ENCODE measurements around the gene HOXB3. TPM values are rescaled to one million over a fixed set of nuclear protein-coding genes. Genes with fewer than 3 reads are reported as not detected.

Gene HOXB3
- total RNA-seq, 2 experiments from 2014 or later: 2.0 TPM

DNA sequence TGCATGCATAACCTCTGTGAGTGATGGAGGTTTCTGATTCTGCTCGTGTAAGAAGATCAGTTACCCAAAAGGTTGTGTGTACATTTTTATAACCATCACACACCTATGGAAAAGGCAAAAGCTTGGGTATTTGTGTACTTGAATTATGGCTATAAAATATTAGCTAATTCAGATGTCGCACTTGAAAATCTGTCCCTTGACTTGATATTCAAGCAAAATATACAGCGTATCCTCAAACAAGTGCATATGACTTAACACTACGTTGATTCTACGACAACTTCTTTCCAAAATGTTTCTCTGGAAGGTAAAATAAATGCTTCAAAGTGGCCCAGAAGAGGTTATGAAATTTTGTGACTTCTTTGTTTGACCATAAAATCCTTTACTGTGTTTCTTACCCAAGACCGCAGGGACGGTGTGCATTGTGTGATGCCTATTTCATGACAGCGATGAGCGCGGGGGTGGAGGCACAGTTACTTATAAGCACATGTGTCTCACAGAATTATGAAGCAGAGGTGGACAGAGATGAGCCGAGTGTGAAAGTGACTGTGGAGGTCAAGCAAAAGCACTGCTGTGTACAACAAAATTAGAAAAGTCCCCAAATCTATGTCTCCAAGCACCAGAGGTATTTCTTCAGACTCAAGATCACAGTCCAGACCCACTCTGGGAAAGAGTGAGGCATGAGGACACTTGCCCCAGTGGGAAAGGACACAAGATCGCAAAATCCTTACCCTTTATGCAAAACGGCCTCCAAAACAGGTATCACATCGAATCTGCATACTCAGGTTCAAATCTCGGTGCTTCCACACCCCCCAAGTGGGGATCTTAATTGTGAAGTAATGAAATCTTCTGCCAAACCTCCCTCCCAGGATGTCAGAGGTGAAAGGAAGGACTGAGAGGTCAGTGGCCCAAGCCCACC lies 40.2 kb upstream of the HOXB3 start:
- H3K27me3 Mint-ChIP-seq (ENCODE audit: low read depth): peaks cover 79% of the 10 kb centered on the region
- H3K4me1 Mint-ChIP-seq (ENCODE audit: low read depth): peaks cover 7% of the 10 kb centered on the region
- no peak overlapping the region for H3K27ac Mint-ChIP-seq
- CTCF ChIA-PET: interaction anchor here (0.5 to 1.4 kb wide), 2 partner anchors 11 to 13 kb away, joined by 3 to 5 read pairs; no protein-coding TSS in a partner anchor
- no peaks in the 10 kb centered on the region for H3K36me3 Mint-ChIP-seq (ENCODE audit: low read depth)
- no peak for DNase-seq
- intact Hi-C loops (cut with micrococcal nuclease): no loop called here
- H3K9me3 Mint-ChIP-seq: no peaks in the 10 kb centered on the region
- no peak overlapping the region for H3K4me3 Mint-ChIP-seq

DNA sequence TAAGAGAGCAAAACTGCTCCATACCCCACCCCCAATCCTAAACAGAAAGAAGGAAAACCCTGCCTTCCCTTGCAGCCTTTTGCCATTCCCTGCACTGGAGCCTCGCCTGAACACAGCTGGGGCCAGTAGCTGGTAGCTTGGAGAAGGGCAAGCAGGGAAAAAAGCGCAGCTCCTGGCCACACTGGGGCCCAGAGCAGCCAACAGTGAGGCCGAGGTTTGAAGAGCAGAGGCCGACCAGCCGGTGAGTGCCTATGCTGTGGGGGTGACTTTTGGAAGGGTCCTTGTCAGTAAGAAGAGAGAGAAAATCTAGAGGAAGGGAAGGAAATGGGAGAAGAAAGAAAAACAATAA lies 39.3 kb upstream of the HOXB3 start:
- H3K4me3 Mint-ChIP-seq: no peak overlapping the region
- DNase-seq: no peak
- H3K9me3 Mint-ChIP-seq: no peaks in the 10 kb centered on the region
- peaks cover 72% of the 10 kb centered on the region for H3K27me3 Mint-ChIP-seq (ENCODE audit: low read depth)
- H3K27ac Mint-ChIP-seq: no peak overlapping the region
- peaks cover 7% of the 10 kb centered on the region for H3K4me1 Mint-ChIP-seq (ENCODE audit: low read depth)
- CTCF ChIA-PET: interaction anchor here (0.5 to 1.4 kb wide), 3 partner anchors 10 to 167 kb away, joined by 3 to 7 read pairs (median 5); no protein-coding TSS in a partner anchor
- intact Hi-C loops (cut with micrococcal nuclease): no loop called here
- no peaks in the 10 kb centered on the region for H3K36me3 Mint-ChIP-seq (ENCODE audit: low read depth)

DNA sequence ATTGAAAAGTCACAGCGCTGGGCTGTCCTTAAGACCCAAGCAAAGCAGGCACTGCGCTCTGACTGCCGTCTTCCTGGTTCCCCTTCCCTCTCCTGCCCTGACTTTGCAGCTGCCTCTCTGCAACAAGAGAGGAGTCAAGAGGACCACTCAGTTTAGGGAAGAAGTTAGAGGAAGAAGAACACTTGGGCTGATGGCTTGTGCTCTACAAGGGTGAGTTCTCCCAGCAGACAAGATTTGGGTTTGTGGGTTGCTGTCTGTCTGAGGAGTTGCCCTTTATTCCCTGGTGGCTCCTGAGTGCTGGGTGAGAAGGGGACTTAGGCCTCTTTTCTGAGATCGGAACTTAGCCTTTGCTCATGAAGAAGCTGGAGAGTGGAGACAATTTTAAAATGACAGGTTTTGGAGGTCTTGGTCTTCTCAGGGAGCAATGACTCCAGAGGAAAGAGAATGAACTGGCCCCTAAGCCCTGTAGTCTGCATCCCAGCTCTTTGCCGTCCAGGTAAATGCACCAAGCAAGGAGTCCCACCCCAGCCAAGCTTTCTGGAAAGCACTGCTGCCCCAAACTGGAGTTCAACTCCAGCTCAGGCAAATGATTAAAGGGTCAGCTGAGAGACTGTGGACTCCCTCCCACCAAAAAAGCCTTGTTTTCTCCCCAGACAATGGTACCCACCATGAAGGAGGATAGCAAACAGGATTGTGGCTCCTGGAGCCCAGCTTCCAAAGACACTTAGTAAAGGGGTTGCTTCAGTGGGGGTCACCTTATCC lies 38.8 kb upstream of the HOXB3 start:
- DNase-seq: no peak
- peaks cover 71% of the 10 kb centered on the region for H3K27me3 Mint-ChIP-seq (ENCODE audit: low read depth)
- intact Hi-C loops (cut with micrococcal nuclease): no loop called here
- CTCF ChIA-PET: interaction anchor here (0.5 to 1.4 kb wide), 2 partner anchors 10 to 168 kb away, joined by 5 to 7 read pairs; no protein-coding TSS in a partner anchor
- no peaks in the 10 kb centered on the region for H3K36me3 Mint-ChIP-seq (ENCODE audit: low read depth)
- no peak overlapping the region for H3K27ac Mint-ChIP-seq
- H3K4me3 Mint-ChIP-seq: no peak overlapping the region
- no peaks in the 10 kb centered on the region for H3K9me3 Mint-ChIP-seq
- H3K4me1 Mint-ChIP-seq (ENCODE audit: low read depth): peaks cover 7% of the 10 kb centered on the region

DNA sequence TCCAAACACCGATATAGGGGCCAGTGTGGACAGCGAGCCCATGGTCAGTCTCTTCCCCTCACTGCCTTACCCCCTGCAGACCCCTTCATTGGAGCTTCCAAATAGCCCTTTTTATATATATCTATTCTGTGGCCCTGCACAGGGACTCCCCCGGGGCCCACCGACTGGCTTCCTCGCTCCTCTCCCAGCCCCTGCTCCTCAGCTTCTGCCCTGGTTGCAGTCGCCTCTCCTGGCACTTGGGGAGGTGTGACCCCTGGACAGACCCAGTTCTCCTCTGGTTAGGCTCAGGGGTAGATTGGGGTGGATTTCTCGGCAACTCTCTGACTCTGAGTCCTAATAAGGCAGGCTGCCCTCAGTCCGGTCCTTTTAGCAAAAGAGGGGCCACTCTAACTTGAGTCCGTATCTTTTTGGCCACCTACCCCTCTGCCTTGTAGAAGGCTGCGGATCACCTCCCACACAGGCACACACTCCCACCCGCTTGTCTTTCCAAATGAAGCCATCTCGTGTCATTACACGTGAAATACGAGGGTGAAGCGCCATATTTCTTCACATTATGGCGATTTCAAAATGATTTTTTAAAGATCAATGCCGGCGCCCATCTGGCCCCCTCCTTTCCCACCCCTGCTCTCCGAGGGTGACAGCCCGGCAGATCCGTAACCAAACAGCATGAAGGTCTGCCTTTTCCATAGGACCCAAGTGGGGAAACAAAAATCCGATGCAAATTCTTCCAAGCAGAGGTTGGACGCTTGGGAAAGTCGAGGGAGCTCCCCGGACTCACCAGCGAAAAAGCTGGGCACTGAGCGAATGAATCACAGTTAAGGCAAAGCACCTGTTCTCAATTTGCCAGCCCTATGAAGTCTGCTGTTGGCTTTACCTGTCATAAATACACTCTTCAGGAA lies 37.8 kb upstream of the HOXB3 start:
- CTCF ChIA-PET: interaction anchor here (0.6 to 3.5 kb wide), 2 partner anchors 8 to 217 kb away, joined by 3 to 29 read pairs; no protein-coding TSS in a partner anchor
- peaks cover 71% of the 10 kb centered on the region for H3K27me3 Mint-ChIP-seq (ENCODE audit: low read depth)
- intact Hi-C loops (cut with micrococcal nuclease): no loop called here
- no peak overlapping the region for H3K4me3 Mint-ChIP-seq
- H3K36me3 Mint-ChIP-seq (ENCODE audit: low read depth): no peaks in the 10 kb centered on the region
- H3K9me3 Mint-ChIP-seq: no peaks in the 10 kb centered on the region
- DNase-seq: no peak
- no peak overlapping the region for H3K27ac Mint-ChIP-seq
- peaks cover 7% of the 10 kb centered on the region for H3K4me1 Mint-ChIP-seq (ENCODE audit: low read depth)

DNA sequence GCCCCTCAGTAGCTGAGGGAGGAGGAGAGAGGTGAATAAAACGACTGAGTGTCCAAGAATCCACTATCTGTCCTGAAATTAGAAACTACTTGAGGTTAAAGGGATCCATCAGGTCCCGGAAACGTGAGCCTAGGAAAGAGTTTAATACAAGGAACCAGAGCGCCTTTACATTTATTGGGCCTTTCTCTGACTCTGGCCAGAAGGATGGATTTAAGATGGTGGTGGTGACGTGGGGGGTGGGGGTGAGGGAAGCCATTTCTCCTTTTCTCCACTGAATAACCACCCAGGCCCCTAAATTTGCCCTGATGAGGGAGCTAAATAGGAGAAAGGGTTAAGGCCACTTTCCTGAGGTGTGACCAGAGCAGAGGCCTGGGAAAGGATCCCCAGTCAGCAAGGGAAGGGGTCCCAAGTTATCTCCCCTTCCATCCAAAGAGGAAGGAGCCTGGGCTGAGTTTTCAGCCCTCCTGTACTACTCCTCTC lies 37.1 kb upstream of the HOXB3 start:
- Mint-ChIP-seq H3K4me1 (ENCODE audit: low read depth) (peaks cover 7% of the 10 kb centered on the region), H3K4me3 (peak overlapping the region; percentile 86), H3K27ac (no peak overlapping the region), H3K36me3 (ENCODE audit: low read depth) (no peaks in the 10 kb centered on the region), H3K27me3 (ENCODE audit: low read depth) (peaks cover 71% of the 10 kb centered on the region), H3K9me3 (no peaks in the 10 kb centered on the region)
- intact Hi-C loops (cut with micrococcal nuclease): no loop called here
- CTCF ChIA-PET: interaction anchor here (0.6 to 3.5 kb wide), 2 partner anchors 9 to 218 kb away, joined by 3 to 29 read pairs; no protein-coding TSS in a partner anchor
- DNase-seq: no peak

DNA sequence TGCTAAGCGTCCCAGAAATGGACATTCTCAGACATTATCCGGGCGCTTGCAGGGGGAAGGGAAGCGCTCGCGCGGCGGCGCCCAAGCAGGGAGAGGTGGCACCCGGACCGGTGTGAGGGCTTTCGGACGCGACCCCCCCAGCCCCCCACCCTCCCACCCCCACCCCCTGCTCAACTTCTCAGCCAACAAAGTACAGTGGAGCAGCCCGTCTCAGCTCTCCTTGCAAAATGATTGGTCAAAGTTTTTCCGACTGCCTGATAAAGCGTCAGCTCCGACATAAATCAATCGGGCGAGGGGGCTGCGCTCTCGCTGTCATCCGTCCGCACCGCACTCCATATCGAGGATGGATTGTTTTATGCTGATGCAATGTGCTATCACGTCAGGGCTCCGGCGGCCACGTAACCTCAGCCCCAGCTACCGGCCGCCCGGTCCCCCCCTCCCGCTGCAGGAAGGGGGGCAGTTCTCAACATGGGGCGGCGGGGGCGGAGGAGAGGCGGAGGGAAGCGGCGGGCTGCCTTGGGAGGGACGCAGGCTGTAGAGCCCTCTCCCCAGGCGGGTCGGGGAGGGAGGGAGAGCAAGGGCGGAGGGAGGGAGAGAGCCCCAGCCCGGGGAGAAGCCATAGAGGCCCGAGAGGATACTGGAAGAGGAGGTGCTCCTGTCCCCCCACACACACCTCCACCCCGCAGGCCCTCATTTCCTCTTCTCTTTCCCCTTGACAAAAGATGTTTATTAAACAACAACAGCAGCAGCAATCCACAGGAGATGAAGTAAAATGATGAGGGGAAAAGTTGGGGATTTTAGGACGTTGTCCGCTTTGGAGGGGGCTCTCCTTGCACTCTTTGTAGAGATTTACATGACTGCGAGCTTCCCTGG lies 36.4 kb upstream of the HOXB3 start, which contains the start of gene HOXB9:
Gene HOXB9 (minus strand): TSS at position 114 of the 873 bp plus-strand sequence. CDS start 89 bp downstream, at position 25.
- no peaks in the 10 kb centered on the region for H3K9me3 Mint-ChIP-seq
- intact Hi-C loops (cut with micrococcal nuclease): loop anchor here (1.0 kb wide), 2 partner anchors 9 to 13 kb away; no protein-coding TSS in a partner anchor
- DNase-seq: peak; percentile 73
- H3K4me3 Mint-ChIP-seq: peak within 1 kb of the TSS; percentile 86
- H3K36me3 Mint-ChIP-seq (ENCODE audit: low read depth): no peaks in the 10 kb centered on the region
- CTCF ChIA-PET: interaction anchor here (0.5 to 3.5 kb wide), 7 partner anchors 9 to 600 kb away, joined by 3 to 29 read pairs (median 3); no protein-coding TSS in a partner anchor
- peak within 1 kb of the TSS; percentile 73 for H3K27ac Mint-ChIP-seq
- H3K4me1 Mint-ChIP-seq (ENCODE audit: low read depth): peaks cover 7% of the 10 kb centered on the region
- H3K27me3 Mint-ChIP-seq (ENCODE audit: low read depth): peaks cover 70% of the 10 kb centered on the region

DNA sequence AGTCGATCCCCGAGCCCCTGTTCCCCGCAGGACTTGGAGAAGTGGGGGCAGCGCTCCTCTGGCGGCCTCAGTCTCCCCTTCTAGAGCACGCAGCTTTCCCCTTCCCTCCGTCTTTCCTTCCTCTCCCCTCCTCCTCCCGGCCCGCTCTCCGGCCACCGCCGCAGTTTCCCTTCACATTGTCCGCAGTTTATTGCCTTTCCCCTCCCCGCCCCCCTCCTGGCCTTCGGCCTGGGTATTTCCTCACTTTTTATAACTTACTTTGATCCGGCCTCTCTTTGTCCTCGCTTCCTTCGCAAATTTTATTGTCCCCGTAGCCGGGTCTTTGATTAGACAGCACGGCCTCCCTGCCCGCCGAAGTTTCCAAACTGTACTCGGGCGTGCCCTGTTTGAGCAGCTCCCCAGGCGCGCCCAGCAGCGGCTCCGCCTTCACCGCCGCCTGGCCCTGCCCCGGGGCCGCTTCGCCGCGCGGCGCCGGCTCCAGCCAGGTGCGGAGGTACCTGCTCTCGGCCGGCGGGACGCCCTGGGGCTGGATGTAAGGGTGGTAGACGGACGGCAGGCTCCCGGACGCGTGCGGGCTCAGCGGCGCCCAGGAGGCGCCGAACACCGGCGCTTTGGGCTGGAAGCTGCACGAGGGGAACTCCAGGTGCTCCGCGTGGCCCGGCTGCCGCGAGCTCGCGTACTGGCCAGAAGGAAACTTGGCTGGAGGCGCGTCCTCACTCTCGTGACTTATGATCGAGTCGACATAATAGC lies 35.6 kb upstream of the HOXB3 start:
- CTCF ChIA-PET: interaction anchor here (0.5 to 3.5 kb wide), 8 partner anchors 10 to 186 kb away, joined by 3 to 29 read pairs (median 4); no protein-coding TSS in a partner anchor
- H3K9me3 Mint-ChIP-seq: no peaks in the 10 kb centered on the region
- peak; percentile 55 for DNase-seq
- H3K4me1 Mint-ChIP-seq (ENCODE audit: low read depth): peaks cover 7% of the 10 kb centered on the region
- intact Hi-C loops (cut with micrococcal nuclease): loop anchor here (1.0 kb wide), 2 partner anchors 10 to 12 kb away; no protein-coding TSS in a partner anchor
- no peak overlapping the region for H3K27ac Mint-ChIP-seq
- peak overlapping the region; percentile 86 for H3K4me3 Mint-ChIP-seq
- peaks cover 71% of the 10 kb centered on the region for H3K27me3 Mint-ChIP-seq (ENCODE audit: low read depth)
- H3K36me3 Mint-ChIP-seq (ENCODE audit: low read depth): no peaks in the 10 kb centered on the region

DNA sequence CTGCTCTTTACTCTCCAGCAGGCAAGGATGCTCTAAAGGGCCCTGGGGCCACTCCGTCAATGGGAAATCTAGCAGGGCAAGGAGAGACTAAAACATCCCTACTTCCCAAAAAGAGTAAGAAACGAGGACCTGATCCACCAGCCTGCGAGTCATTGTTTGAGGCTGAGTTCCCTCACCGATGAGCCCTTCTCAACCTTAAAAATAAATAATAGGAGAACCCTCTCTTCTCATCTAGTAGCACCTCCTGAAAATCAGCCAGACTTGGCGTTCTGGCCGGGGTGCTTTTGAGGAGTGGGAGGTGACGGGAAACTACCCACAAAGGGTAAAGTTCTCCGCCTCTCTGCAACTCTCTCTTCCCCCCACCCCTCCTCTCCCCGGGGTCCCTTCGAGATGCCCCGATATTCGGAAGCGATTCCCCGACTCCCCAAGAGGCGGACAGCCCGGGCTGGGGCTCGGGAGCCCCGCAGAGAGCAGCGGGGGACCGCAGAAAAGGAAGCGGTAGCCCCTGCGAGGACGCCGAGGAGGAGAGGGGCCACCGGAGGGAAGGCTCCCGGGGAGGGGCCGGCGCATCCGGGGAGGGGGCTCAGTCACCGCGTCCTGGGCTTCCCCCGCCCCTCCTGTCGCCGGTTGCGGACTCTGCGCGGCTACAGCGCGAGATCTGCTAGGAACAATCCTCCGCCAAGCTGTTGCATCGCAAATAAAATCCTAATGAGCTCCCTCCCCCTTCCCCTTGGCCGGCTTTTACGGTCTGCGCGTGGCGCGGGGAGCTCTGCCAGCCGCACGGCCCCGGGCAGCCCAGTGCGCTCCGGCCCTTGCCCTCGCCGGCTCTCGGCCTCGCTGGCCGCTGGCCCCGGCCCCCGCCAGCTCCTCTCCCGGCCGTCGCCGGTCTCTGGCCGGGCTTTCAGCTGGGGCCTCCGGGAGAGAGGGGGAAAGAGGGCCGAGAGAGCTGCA lies 34.8 kb upstream of the HOXB3 start:
- Mint-ChIP-seq H3K27ac (no peak overlapping the region), H3K36me3 (ENCODE audit: low read depth) (no peaks in the 10 kb centered on the region), H3K9me3 (no peaks in the 10 kb centered on the region), H3K4me3 (peak overlapping the region; percentile 86), H3K4me1 (ENCODE audit: low read depth) (peaks cover 7% of the 10 kb centered on the region), H3K27me3 (ENCODE audit: low read depth) (peaks cover 72% of the 10 kb centered on the region)
- intact Hi-C loops (cut with micrococcal nuclease): no loop called here
- CTCF ChIA-PET: interaction anchor here (0.7 to 3.5 kb wide), 7 partner anchors 10 to 38 kb away, joined by 3 to 29 read pairs (median 4); partner anchors contain the start of gene HOXB8
- peak; percentile 61 for DNase-seq

DNA sequence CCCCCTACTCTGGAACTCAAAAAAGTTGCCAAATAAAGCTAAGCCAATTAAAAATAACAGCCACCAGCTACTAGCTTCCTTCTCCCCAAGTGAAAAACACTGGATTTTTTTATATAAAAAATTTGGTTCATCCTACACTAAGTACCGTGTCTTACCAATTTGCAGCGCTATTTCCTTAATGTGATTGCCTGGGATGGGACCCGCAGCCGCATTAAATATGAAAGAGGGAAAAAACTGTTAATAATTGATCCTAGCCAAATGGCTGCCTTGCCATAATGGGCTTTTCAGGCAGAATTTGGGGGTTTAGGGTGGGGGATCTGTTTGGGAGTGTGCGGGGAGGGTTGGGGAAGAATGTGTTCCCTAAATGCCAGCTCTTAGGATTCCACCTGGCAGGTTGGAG lies 34.1 kb upstream of the HOXB3 start:
- H3K9me3 Mint-ChIP-seq: no peaks in the 10 kb centered on the region
- no peak for DNase-seq
- no peaks in the 10 kb centered on the region for H3K36me3 Mint-ChIP-seq (ENCODE audit: low read depth)
- peaks cover 11% of the 10 kb centered on the region for H3K4me1 Mint-ChIP-seq (ENCODE audit: low read depth)
- H3K27ac Mint-ChIP-seq: no peak overlapping the region
- intact Hi-C loops (cut with micrococcal nuclease): no loop called here
- H3K4me3 Mint-ChIP-seq: peak overlapping the region; percentile 47
- H3K27me3 Mint-ChIP-seq (ENCODE audit: low read depth): peaks cover 72% of the 10 kb centered on the region
- CTCF ChIA-PET: interaction anchor here (0.7 to 3.0 kb wide), 6 partner anchors 9 to 355 kb away, joined by 3 to 12 read pairs (median 4); partner anchors contain the start of genes HOXB5 and HOXB8
